ENCODE data around the gene CLNK.

DNA sequence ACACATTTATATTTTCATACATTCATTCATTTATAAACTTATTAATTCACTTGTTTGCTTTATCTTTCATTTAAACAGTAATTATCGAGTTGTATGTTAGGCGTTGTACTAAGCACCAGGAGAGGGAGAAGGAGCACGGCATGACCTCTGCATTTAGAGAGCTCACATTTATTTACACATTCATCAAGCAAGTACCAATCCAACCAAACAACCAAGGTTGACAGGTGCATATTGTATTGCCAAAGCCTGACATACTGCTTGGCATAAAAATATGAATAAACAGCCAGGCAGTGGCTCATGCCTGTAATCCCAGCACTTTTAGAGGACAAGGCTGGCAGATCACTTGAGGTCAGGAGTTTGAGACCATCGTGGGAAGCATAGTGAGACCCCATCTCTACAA is 37.0 kb upstream of the CLNK start:
- TF ChIP-seq ELF4 (IDR thresholded peaks at IDR 0.05) (no peak), FOXA1 (IDR thresholded peaks at IDR 0.05) (no peak), FOXK2 (IDR thresholded peaks at IDR 0.05) (no peak), TARDBP (IDR thresholded peaks at IDR 0.05) (no peak), SP1 (IDR thresholded peaks at IDR 0.05) (no peak), ZNF384 (IDR thresholded peaks at IDR 0.05) (no peak), BHLHE40 (IDR thresholded peaks at IDR 0.05; ENCODE audit: borderline replicate concordance) (no peak), SUZ12 (IDR thresholded peaks at IDR 0.05) (no peak), LEF1 (IDR thresholded peaks at IDR 0.05; ENCODE audit: borderline replicate concordance) (no peak), FOXM1 (IDR thresholded peaks at IDR 0.05; ENCODE audit: borderline replicate concordance) (no peak), NFRKB (IDR thresholded peaks at IDR 0.05) (no peak)
- TF ChIP-seq, protein P1, sequence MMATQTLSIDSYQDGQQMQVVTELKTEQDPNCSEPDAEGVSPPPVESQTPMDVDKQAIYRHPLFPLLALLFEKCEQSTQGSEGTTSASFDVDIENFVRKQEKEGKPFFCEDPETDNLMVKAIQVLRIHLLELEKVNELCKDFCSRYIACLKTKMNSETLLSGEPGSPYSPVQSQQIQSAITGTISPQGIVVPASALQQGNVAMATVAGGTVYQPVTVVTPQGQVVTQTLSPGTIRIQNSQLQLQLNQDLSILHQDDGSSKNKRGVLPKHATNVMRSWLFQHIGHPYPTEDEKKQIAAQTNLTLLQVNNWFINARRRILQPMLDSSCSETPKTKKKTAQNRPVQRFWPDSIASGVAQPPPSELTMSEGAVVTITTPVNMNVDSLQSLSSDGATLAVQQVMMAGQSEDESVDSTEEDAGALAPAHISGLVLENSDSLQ (IDR thresholded peaks at IDR 0.05), result no peak
